Activated naive CD4-positive, alpha-beta T cell treated with anti-CD3 and anti-CD28 coated beads, Interleukin-2, amount 10 ng/mL, durations not matched to agents 7 days and 5 days (primary cell): ENCODE results near the gene LONRF3.

Experiments used
- CTCF ChIA-PET: fragments of 350-600 bp; sonication (Branson Sonifier 250); formaldehyde crosslinking; loops from one replicate; lab custom pipeline; 2021; ENCODE audit warnings: antibody characterized with exemption; lab: Charles Lee
- DNase-seq: peaks from one replicate; pipeline ENCODE4 v3.0.0-alpha.2; 2020
- H3K27ac Mint-ChIP-seq: one replicate; pipeline ENCODE4 v1.8.0; 2021; ENCODE audit warnings: mild to moderate bottlenecking, moderate library complexity, mixed read lengths
- H3K27me3 Mint-ChIP-seq: one replicate; pipeline ENCODE4 v1.8.0; 2021; ENCODE audit warnings: mild to moderate bottlenecking, mixed read lengths
- H3K36me3 Mint-ChIP-seq: one replicate; pipeline ENCODE4 v1.8.0; 2021; ENCODE audit warnings: mixed read lengths
- H3K4me1 Mint-ChIP-seq: one replicate; pipeline ENCODE4 v1.8.0; 2021; ENCODE audit warnings: mixed read lengths
- H3K4me3 Mint-ChIP-seq: one replicate; pipeline ENCODE4 v1.8.0; 2021; ENCODE audit warnings: mild to moderate bottlenecking, moderate library complexity, mixed read lengths
- H3K9me3 Mint-ChIP-seq: one replicate; pipeline ENCODE4 v1.8.0; 2021; ENCODE audit warnings: mixed read lengths

Gene LONRF3

GRCh38 chrX:118974088-118974907 is at the start of gene LONRF3:
Gene LONRF3 (plus strand): TSS chrX:118974618. CDS start chrX:118974781, 163 bp downstream.
- Mint-ChIP-seq H3K9me3 (no peaks in the 10 kb centered on the region), H3K36me3 (no peaks in the 10 kb centered on the region), H3K4me3 (peak within 1 kb of the TSS; percentile 79), H3K27me3 (peaks cover 71% of the 10 kb centered on the region), H3K27ac (peak within 1 kb of the TSS; percentile 77), H3K4me1 (peaks cover 17% of the 10 kb centered on the region)
- CTCF ChIA-PET = no interaction called here
- DNase-seq = peak; percentile 68

- CTCF ChIA-PET = no interaction called here
- no peaks in the 10 kb centered on the region for H3K27me3 Mint-ChIP-seq
- no peak for DNase-seq
- no peaks in the 10 kb centered on the region for H3K9me3 Mint-ChIP-seq
- H3K4me1 Mint-ChIP-seq = no peaks in the 10 kb centered on the region
- H3K27ac Mint-ChIP-seq = no peak overlapping the region
- H3K36me3 Mint-ChIP-seq = no peaks in the 10 kb centered on the region
- H3K4me3 Mint-ChIP-seq = no peak overlapping the region
These were observed 46.3 kb upstream of the LONRF3 start for GRCh38 chrX:118928151-118928550.

- H3K27ac Mint-ChIP-seq = no peak overlapping the region
- no peaks in the 10 kb centered on the region for H3K9me3 Mint-ChIP-seq
- no peaks in the 10 kb centered on the region for H3K36me3 Mint-ChIP-seq
- H3K27me3 Mint-ChIP-seq = peaks cover 4% of the 10 kb centered on the region
- DNase-seq = no peak
- H3K4me3 Mint-ChIP-seq = no peak overlapping the region
- no peaks in the 10 kb centered on the region for H3K4me1 Mint-ChIP-seq
- CTCF ChIA-PET = no interaction called here
These were observed 39.1 kb upstream of the LONRF3 start for GRCh38 chrX:118935352-118935751.

GRCh38 chrX:118941147-118941546 is 33.3 kb upstream of the LONRF3 start:
- Mint-ChIP-seq H3K36me3 (no peaks in the 10 kb centered on the region), H3K27ac (no peak overlapping the region), H3K27me3 (peaks cover 4% of the 10 kb centered on the region), H3K4me1 (no peaks in the 10 kb centered on the region), H3K9me3 (no peaks in the 10 kb centered on the region), H3K4me3 (no peak overlapping the region)
- DNase-seq = no peak
- CTCF ChIA-PET = no interaction called here

GRCh38 chrX:118943102-118943501 is 31.3 kb upstream of the LONRF3 start:
- CTCF ChIA-PET = no interaction called here
- Mint-ChIP-seq H3K9me3 (no peaks in the 10 kb centered on the region), H3K36me3 (no peaks in the 10 kb centered on the region), H3K4me3 (no peak overlapping the region), H3K27ac (no peak overlapping the region), H3K27me3 (peaks cover 4% of the 10 kb centered on the region), H3K4me1 (no peaks in the 10 kb centered on the region)
- no peak for DNase-seq

- Mint-ChIP-seq H3K9me3 (no peaks in the 10 kb centered on the region), H3K27ac (no peak overlapping the region), H3K4me3 (no peak overlapping the region), H3K36me3 (no peaks in the 10 kb centered on the region), H3K4me1 (no peaks in the 10 kb centered on the region), H3K27me3 (peaks cover 4% of the 10 kb centered on the region)
- CTCF ChIA-PET = no interaction called here
- DNase-seq = no peak
These were observed 28.5 kb upstream of the LONRF3 start for GRCh38 chrX:118945921-118946320.

GRCh38 chrX:118948270-118948669 is 26.1 kb upstream of the LONRF3 start:
- no peaks in the 10 kb centered on the region for H3K36me3 Mint-ChIP-seq
- CTCF ChIA-PET = no interaction called here
- H3K27me3 Mint-ChIP-seq = no peaks in the 10 kb centered on the region
- H3K4me1 Mint-ChIP-seq = no peaks in the 10 kb centered on the region
- no peak overlapping the region for H3K27ac Mint-ChIP-seq
- no peaks in the 10 kb centered on the region for H3K9me3 Mint-ChIP-seq
- DNase-seq = no peak
- no peak overlapping the region for H3K4me3 Mint-ChIP-seq

- peaks cover 6% of the 10 kb centered on the region for H3K27me3 Mint-ChIP-seq
- DNase-seq = no peak
- H3K9me3 Mint-ChIP-seq = no peaks in the 10 kb centered on the region
- no peak overlapping the region for H3K4me3 Mint-ChIP-seq
- no peak overlapping the region for H3K27ac Mint-ChIP-seq
- no peaks in the 10 kb centered on the region for H3K4me1 Mint-ChIP-seq
- H3K36me3 Mint-ChIP-seq = no peaks in the 10 kb centered on the region
- CTCF ChIA-PET = no interaction called here
These were observed 12.4 kb upstream of the LONRF3 start for GRCh38 chrX:118961866-118962560.

GRCh38 chrX:118963159-118963558 is 11.3 kb upstream of the LONRF3 start:
- peaks cover 11% of the 10 kb centered on the region for H3K27me3 Mint-ChIP-seq
- no peak overlapping the region for H3K27ac Mint-ChIP-seq
- no peaks in the 10 kb centered on the region for H3K36me3 Mint-ChIP-seq
- H3K4me1 Mint-ChIP-seq = no peaks in the 10 kb centered on the region
- no peak overlapping the region for H3K4me3 Mint-ChIP-seq
- CTCF ChIA-PET = no interaction called here
- DNase-seq = no peak
- no peaks in the 10 kb centered on the region for H3K9me3 Mint-ChIP-seq

- Mint-ChIP-seq H3K27ac (no peak overlapping the region), H3K4me1 (no peaks in the 10 kb centered on the region), H3K27me3 (peaks cover 15% of the 10 kb centered on the region), H3K36me3 (no peaks in the 10 kb centered on the region), H3K9me3 (no peaks in the 10 kb centered on the region), H3K4me3 (no peak overlapping the region)
- no peak for DNase-seq
- CTCF ChIA-PET = no interaction called here
These were observed 10.2 kb upstream of the LONRF3 start for GRCh38 chrX:118964252-118964651.

GRCh38 chrX:118965395-118965794 is 9.0 kb upstream of the LONRF3 start:
- peaks cover 17% of the 10 kb centered on the region for H3K27me3 Mint-ChIP-seq
- no peaks in the 10 kb centered on the region for H3K4me1 Mint-ChIP-seq
- no peaks in the 10 kb centered on the region for H3K9me3 Mint-ChIP-seq
- no peaks in the 10 kb centered on the region for H3K36me3 Mint-ChIP-seq
- CTCF ChIA-PET = no interaction called here
- no peak for DNase-seq
- no peak overlapping the region for H3K4me3 Mint-ChIP-seq
- no peak overlapping the region for H3K27ac Mint-ChIP-seq

GRCh38 chrX:118968031-118968430 is 6.4 kb upstream of the LONRF3 start:
- Mint-ChIP-seq H3K27me3 (peaks cover 43% of the 10 kb centered on the region), H3K4me3 (no peak overlapping the region), H3K36me3 (no peaks in the 10 kb centered on the region), H3K9me3 (no peaks in the 10 kb centered on the region), H3K4me1 (no peaks in the 10 kb centered on the region), H3K27ac (no peak overlapping the region)
- no peak for DNase-seq
- CTCF ChIA-PET = no interaction called here

- Mint-ChIP-seq H3K4me3 (no peak overlapping the region), H3K27ac (no peak overlapping the region), H3K9me3 (no peaks in the 10 kb centered on the region), H3K36me3 (no peaks in the 10 kb centered on the region), H3K27me3 (peaks cover 66% of the 10 kb centered on the region), H3K4me1 (peaks cover 13% of the 10 kb centered on the region)
- CTCF ChIA-PET = no interaction called here
- no peak for DNase-seq
These were observed 2.9 kb upstream of the LONRF3 start for GRCh38 chrX:118971552-118971951.

- peaks cover 71% of the 10 kb centered on the region for H3K27me3 Mint-ChIP-seq
- no peaks in the 10 kb centered on the region for H3K9me3 Mint-ChIP-seq
- CTCF ChIA-PET = interaction anchor here (1.0 kb wide), 1 partner anchor 135 kb away, joined by 4 read pairs; no protein-coding TSS in a partner anchor
- H3K4me3 Mint-ChIP-seq = peak overlapping the region; percentile 26
- no peak for DNase-seq
- H3K36me3 Mint-ChIP-seq = no peaks in the 10 kb centered on the region
- no peak overlapping the region for H3K27ac Mint-ChIP-seq
- H3K4me1 Mint-ChIP-seq = peaks cover 17% of the 10 kb centered on the region
These were observed 880 bp upstream of the LONRF3 start for GRCh38 chrX:118973389-118974087.
